ENCODE results near the gene FTO. TPM values are rescaled to one million over a fixed set of nuclear protein-coding genes. Genes with fewer than 3 reads are reported as not detected.

The FTO gene
- total and polyA plus RNA-seq, 2 of the 8 experiments (the other 6 are each of a cell fraction or from before 2014, with no cell fraction given) = 34.5 to 59.8 TPM

DNA sequence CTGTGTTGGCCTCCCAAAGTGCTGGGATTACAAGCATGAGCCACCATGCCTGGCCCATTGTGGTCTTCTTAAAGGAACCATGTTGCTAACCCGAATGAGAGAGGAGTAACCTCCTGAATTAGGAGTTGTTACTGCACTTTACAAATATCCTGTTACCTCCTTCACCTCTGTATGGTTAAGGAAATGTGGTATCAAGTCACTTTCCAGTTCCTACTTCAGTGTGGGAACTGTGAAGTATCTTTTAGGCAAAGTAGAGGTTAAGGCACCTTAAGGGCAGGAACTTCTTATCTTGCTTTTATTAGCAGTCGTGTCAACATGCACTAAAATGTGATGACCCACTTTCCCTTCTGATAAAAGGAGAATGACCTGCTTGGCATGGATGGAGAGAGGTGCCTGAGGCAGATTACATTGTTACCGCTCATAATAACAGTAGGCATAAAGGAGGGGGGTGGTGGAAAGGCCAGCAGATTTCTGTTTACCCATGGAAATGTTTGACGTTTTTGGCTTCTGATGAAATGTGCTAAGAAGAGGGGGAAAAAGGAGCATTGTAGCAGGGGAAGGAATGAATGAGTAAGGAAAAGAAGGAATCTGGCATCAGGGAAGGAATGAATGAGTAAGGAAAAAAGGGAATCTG lies 28.5 kb downstream of the FTO start:
- Histone ChIP-seq H3K4me1 (replicated peaks in 1 of 4; ENCODE audit: control insufficient read depth in 3 of 4, insufficient read depth in 4 of 4, low read length in 3 of 4) (no peaks in the 10 kb centered on the region), H3K36me3 (ENCODE audit: control insufficient read depth in 2 of 4, insufficient read depth in 4 of 4, low read length in 3 of 4) (no peaks in the 10 kb centered on the region), H3K27me3 (replicated peaks in 1 of 4; ENCODE audit: control insufficient read depth in 3 of 4, extremely low read depth in 1 of 4, insufficient read depth in 3 of 4, low read length in 3 of 4) (no peaks in the 10 kb centered on the region), H4K5ac (ENCODE audit: insufficient read length, low read depth, low read length) (no peak overlapping the region), H2BK20ac (ENCODE audit: low read length) (no peak overlapping the region), H2BK120ac (replicated peaks; ENCODE audit: low read depth, low read length) (no peak overlapping the region), H3K18ac (ENCODE audit: extremely low read depth, low read length) (no peak overlapping the region), H2BK12ac (ENCODE audit: low read depth, low read length) (no peak overlapping the region), H3K14ac (ENCODE audit: insufficient read length) (no peak overlapping the region), H3K79me1 (ENCODE audit: low read depth, low read length) (no peaks in the 10 kb centered on the region), H3K56ac (replicated peaks; ENCODE audit: insufficient read length, low read depth, low read length) (no peak overlapping the region), H4K91ac (replicated peaks; ENCODE audit: insufficient read length, low read length) (no peak overlapping the region), H3K9me3 (ENCODE audit: insufficient read depth in 2 of 2, low read depth in 1 of 2, low read length in 1 of 2) (no peaks in the 10 kb centered on the region), H2AK5ac (ENCODE audit: low read depth, low read length) (no peak overlapping the region), H3K23me2 (ENCODE audit: low read depth, low read length) (no peaks in the 10 kb centered on the region; the same call in 1 of the 2 replicates), H2BK5ac (ENCODE audit: low read depth, low read length) (no peak overlapping the region), H3K79me2 (ENCODE audit: control insufficient read depth in 1 of 2, insufficient read depth in 2 of 2, low read length in 2 of 2) (peaks cover 0 to 21% of the 10 kb centered on the region in 2 experiments; a peak in 3 of 4 replicates), H3K9ac (replicated peaks in 1 of 4; ENCODE audit: extremely low read depth in 1 of 4, low read depth in 3 of 4, low read length in 3 of 4) (no peak overlapping the region), H3K4ac (replicated peaks; ENCODE audit: insufficient read length, low read depth, low read length) (no peak overlapping the region), H3K4me2 (ENCODE audit: insufficient read depth in 1 of 2, low read depth in 2 of 2, low read length in 2 of 2) (no peak overlapping the region), H4K8ac (ENCODE audit: extremely low read depth, insufficient read depth, low read length) (no peak overlapping the region), H3K4me3 (ENCODE audit: extremely low read depth in 1 of 4, insufficient read depth in 2 of 4, low read depth in 3 of 4, low read length in 4 of 4) (no peak overlapping the region), H3K23ac (ENCODE audit: insufficient read length) (no peak overlapping the region), H2AFZ (ENCODE audit: low read length) (no peak overlapping the region), H4K20me1 (replicated peaks in 1 of 2; ENCODE audit: control insufficient read depth in 1 of 2, insufficient read depth in 2 of 2, low read length in 2 of 2) (no peaks in the 10 kb centered on the region), H3K27ac (ENCODE audit: low read depth, low read length) (no peak overlapping the region), H2BK15ac (ENCODE audit: low read length) (no peak overlapping the region)
- 88% methylated on average over 4 of the region's 4 CpGs; no CpG with 5 or more reads in 1 of the 2 experiments for WGBS, 2 experiments (ENCODE audit: extremely low coverage in 1 of 2, insufficient coverage in 1 of 2, insufficient read length in 1 of 2, insufficient replicate concordance in 2 of 2, low coverage in 1 of 2, low lambda C conversion rate in 2 of 2, missing lambda C conversion rate in 1 of 2)
- ChIA-PET CTCF (ENCODE audit: partially characterized antibody) (interaction anchor here (0.7 to 4.4 kb wide), 2 partner anchors 10 to 28 kb away, joined by 3 to 40 read pairs; no protein-coding TSS in a partner anchor), POLR2A (ENCODE audit: partially characterized antibody) (no interaction called here)
- DNase-seq (ENCODE audit: low read depth in 1 of 2, low spot score in 2 of 2) (no peak), FAIRE-seq (no peak)
- no peak for TF ChIP-seq NRF1 (IDR thresholded peaks at IDR 0.05; ENCODE audit: low read depth, low read length)

Data from H1 (cell line).